NOMO-1 treated with dmso at 0.1 percent for 144 hours (cell line): Measurements from ENCODE around the gene MYBPHL.

Source experiments
- DNase-seq: peaks from one replicate; lab custom pipeline; 2025; ENCODE audit not compliant: unreplicated experiment; lab: John Stamatoyannopoulos, UW

MYBPHL gene

GRCh38 chr1:109306832-109307273 lies at the start of gene MYBPHL:
Gene MYBPHL, minus strand, starts transcription at chr1:109307011. Its CDS starts 20 bp downstream, at chr1:109306991.
- DNase-seq = peak; percentile 41

GRCh38 chr1:109356505-109356904 lies 49.7 kb upstream of the MYBPHL start:
- no peak for DNase-seq

- DNase-seq = no peak
Observed at GRCh38 chr1:109354929-109355328, 48.1 kb upstream of the MYBPHL start.

- DNase-seq = no peak
Observed at GRCh38 chr1:109351457-109351856, 44.6 kb upstream of the MYBPHL start.

- no peak for DNase-seq
Observed at GRCh38 chr1:109350655-109351054, 43.8 kb upstream of the MYBPHL start.

GRCh38 chr1:109350182-109350581 lies 43.4 kb upstream of the MYBPHL start:
- DNase-seq = no peak

GRCh38 chr1:109347511-109347910 lies 40.7 kb upstream of the MYBPHL start:
- DNase-seq = no peak

GRCh38 chr1:109341944-109342930 lies 35.4 kb upstream of the MYBPHL start:
- no peak for DNase-seq

- no peak for DNase-seq
Observed at GRCh38 chr1:109338608-109339007, 31.8 kb upstream of the MYBPHL start.

- no peak for DNase-seq
Observed at GRCh38 chr1:109338091-109338490, 31.3 kb upstream of the MYBPHL start.

GRCh38 chr1:109335091-109335490 lies 28.3 kb upstream of the MYBPHL start:
- DNase-seq = no peak

GRCh38 chr1:109331113-109331512 lies 24.3 kb upstream of the MYBPHL start:
- DNase-seq = no peak

- no peak for DNase-seq
Observed at GRCh38 chr1:109327285-109327684, 20.5 kb upstream of the MYBPHL start.

- no peak for DNase-seq
Observed at GRCh38 chr1:109322974-109323373, 16.2 kb upstream of the MYBPHL start.

GRCh38 chr1:109319114-109319513 lies 12.3 kb upstream of the MYBPHL start:
- DNase-seq = no peak

GRCh38 chr1:109316506-109316905 lies 9.7 kb upstream of the MYBPHL start:
- DNase-seq = no peak

GRCh38 chr1:109315288-109315687 lies 8.5 kb upstream of the MYBPHL start:
- DNase-seq = no peak

- no peak for DNase-seq
Observed at GRCh38 chr1:109314795-109315194, 8.0 kb upstream of the MYBPHL start.

GRCh38 chr1:109312978-109313775 lies 6.4 kb upstream of the MYBPHL start:
- peak; percentile 24 for DNase-seq

- no peak for DNase-seq
Observed at GRCh38 chr1:109312246-109312645, 5.4 kb upstream of the MYBPHL start.

GRCh38 chr1:109309347-109309746 lies 2.5 kb upstream of the MYBPHL start:
- DNase-seq = no peak
